Activated naive CD4-positive, alpha-beta T cell treated with anti-CD3 and anti-CD28 coated beads for 36 hours (primary cell): Measurements from ENCODE around the gene GRIK1. TPM values are rescaled to one million over a fixed set of nuclear protein-coding genes. Genes with fewer than 3 reads are reported as not detected.

Experiments used
- CTCF ChIA-PET: fragments of 350-600 bp; sonication (Branson Sonifier 250); formaldehyde crosslinking; loops from one replicate; lab custom pipeline; 2021; ENCODE audit warnings: antibody characterized with exemption; lab: Charles Lee
- DNase-seq: peaks from one replicate; pipeline ENCODE4 v3.0.0-alpha.2; 2020
- H3K27ac Mint-ChIP-seq: one replicate; pipeline ENCODE4 v1.8.0; 2021; ENCODE audit warnings: mild to moderate bottlenecking, mixed read lengths
- H3K27me3 Mint-ChIP-seq: one replicate; pipeline ENCODE4 v1.8.0; 2021; ENCODE audit warnings: low read depth, mixed read lengths
- H3K36me3 Mint-ChIP-seq: one replicate; pipeline ENCODE4 v1.8.0; 2021; ENCODE audit warnings: low read depth, mixed read lengths
- H3K4me1 Mint-ChIP-seq: one replicate; pipeline ENCODE4 v1.8.0; 2021; ENCODE audit warnings: low read depth, mixed read lengths
- H3K4me3 Mint-ChIP-seq: one replicate; pipeline ENCODE4 v1.8.0; 2021; ENCODE audit warnings: mild to moderate bottlenecking, moderate library complexity, mixed read lengths
- H3K9me3 Mint-ChIP-seq: one replicate; pipeline ENCODE4 v1.8.0; 2021; ENCODE audit warnings: mixed read lengths
- intact Hi-C: fragments of 100-400 bp; cut with micrococcal nuclease; formaldehyde crosslinking; loops from one replicate; pipeline ENCODE4 v1.15.1; 2023
- total RNA-seq, 2 experiments: library from RNA; stranded (reverse); gene quantifications; one replicate each; pipeline ENCODE4 v1.2.3, GENCODE V29; 2021

GRIK1 gene
- total RNA-seq, 2 experiments from 2014 or later: not detected

DNA sequence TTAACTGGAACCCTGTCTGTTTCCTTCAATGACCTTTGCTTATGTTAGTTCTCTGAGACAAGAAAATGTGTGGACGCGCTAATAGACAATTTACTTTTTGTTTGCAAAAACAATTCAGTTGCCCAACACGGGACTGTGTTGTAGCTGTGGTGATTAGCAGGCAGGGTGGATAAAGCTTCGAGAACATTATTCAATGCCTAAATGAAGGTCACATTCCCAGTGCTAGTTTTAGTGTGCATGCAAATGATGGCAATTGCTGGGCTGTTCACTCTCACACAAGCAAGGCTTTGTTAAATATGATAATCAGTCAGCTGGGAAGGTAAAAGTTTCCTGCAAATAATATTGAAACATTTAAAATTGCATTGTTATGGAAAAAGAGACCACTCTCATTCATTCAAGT, 452.6 kb downstream of the GRIK1 start:
- CTCF ChIA-PET: interaction anchor here (2.1 kb wide), 1 partner anchor 10 kb away, joined by 9 read pairs; no protein-coding TSS in a partner anchor
- H3K27me3 Mint-ChIP-seq: no peaks in the 10 kb centered on the region
- peaks cover 10% of the 10 kb centered on the region for H3K36me3 Mint-ChIP-seq
- no peak overlapping the region for H3K27ac Mint-ChIP-seq
- no peak for DNase-seq
- H3K4me1 Mint-ChIP-seq: no peaks in the 10 kb centered on the region
- intact Hi-C loops: no loop called here
- peaks cover 6% of the 10 kb centered on the region for H3K9me3 Mint-ChIP-seq
- no peak overlapping the region for H3K4me3 Mint-ChIP-seq

Other genes starting within 250 kb of the GRIK1 start
- gene CLDN17, start 226.8 kb upstream of the GRIK1 start, total RNA-seq: not detected